HG02884 (cell line): ENCODE measurements around the gene INTS7.
"Not testable (repeated sequence)": the region's sequence is repeated elsewhere in the genome, so short reads cannot be mapped to it uniquely, and the experiment has no call there.

Experiments
- ATAC-seq: cut with Tn5 transposase; IDR thresholded peaks from one replicate; pipeline ENCODE4 v1.9.1; 2021; ENCODE audit warnings: mild to moderate bottlenecking, moderate library complexity; ENCODE audit not compliant: unreplicated experiment

The INTS7 gene

DNA sequence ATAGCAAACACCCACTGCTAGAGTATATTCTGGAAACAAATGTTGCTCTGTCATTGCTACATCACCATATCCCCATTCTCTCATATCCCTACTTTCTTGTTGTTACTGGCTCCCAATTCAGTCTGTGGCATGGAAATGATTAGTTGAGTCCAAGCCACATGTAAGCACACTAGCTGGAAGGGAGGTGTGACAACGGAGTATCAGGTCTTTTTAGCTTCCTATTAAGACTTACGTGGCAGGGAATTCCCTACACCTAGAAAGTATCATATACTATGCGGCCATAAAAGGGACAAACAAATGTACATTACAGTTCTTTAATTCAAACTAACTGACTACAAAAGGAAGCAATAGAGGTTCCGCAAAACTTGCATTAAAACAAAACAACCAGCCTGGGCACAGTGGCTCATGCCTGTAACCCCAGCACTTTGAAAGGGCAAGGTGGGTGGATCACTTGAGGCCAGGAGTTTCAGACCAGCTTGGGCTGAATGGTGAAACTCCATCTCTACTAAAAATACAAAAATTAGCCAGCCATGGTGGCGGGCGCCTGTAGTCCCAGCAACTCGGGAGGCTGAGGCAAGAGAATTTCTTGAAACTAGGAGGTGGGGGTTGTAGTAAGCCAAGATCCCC lies 48.6 kb downstream of the INTS7 start:
- ATAC-seq = no peak

DNA sequence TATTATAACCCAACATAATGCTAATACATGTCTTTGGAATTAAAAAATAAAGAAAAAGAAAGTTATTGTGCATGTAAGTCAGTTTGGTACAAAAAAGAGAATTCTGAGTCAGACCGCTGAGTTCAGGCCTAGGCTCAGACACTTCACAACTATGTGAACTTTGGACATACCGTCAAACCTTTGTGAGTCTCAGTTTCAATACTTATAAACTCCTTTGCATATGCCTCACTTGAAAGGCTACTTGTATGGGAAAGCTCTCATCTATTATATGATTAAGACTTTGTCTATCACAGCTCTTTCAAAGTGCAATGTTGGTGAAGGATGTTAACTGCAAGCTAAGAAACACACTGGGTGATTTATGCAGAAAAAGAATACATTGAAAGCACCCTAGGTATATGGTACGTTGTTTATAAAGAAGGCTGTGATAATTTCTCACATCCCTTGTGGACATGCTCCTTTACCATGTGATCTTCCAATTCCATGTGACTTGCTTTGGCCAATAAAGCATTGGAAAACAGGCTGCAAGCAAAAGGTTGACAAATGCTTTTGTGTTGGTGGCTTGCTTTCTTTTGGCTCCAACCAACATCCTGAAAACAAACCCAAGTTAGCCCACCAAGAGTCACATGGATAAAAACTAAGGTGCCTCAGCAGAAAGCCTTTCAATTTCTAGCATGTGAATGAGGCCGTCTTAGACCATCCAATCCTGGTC lies 49.6 kb downstream of the INTS7 start:
- peak; percentile 90 for ATAC-seq

GRCh38 chr1:211978596-211978995 lies 56.8 kb downstream of the INTS7 start:
- ATAC-seq = no peak

DNA sequence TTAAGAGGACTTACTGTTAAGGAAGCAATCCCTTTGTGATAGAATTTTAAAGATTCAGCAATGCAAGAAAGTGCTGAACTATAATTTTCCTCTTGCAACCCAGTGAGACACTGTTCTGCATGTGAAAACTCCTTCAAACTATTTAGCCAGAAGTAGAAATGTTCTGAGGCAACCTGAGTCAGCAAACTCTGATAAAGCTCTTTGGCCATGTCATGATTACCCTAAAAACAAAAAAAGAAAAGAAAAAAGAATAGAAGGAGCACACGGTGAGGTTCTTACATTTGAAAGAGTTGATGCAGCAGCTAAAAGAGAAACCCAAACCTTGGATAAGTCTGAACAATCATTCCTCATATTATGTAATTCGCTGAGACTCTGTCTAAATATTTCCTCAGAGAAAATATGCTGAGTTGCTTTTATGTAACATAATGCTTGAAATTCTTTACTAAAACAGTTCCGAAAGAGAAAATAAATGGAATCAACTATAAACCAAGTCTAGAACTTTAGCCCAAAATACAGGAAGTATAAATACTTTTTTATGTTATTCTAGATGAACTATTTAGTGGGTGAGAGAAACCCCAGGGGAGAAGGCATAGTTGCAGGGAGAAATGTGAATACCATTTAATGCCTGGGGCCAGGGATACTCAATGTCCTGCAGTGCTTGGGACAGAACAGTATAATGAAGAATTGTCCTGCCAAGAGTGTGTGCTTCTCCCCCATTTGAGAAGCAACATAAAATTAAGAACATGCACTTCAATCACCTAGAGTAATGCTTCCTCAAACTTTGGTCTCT lies 60.0 kb downstream of the INTS7 start:
- no peak for ATAC-seq

DNA sequence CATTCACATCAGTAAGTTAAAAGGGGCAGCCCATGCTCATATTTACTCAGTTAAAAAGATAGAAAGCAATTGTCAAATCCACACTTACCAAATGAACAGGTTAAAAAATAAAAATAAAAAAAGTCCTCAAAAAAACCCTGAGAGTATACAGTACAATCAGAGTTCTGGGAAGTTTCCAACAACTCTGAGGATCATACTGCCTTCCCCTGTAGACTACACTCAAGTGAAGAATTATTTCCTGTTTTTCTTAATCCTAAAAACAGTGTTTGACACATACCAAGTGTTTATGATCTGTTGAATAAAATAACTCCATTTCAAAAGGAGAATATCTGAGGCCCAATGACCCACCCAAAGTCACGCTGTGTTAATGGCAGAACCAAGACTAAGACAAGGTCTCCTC lies 61.8 kb downstream of the INTS7 start:
- no peak for ATAC-seq

GRCh38 chr1:211968200-211968834 lies 67.0 kb downstream of the INTS7 start:
- no peak for ATAC-seq

DNA sequence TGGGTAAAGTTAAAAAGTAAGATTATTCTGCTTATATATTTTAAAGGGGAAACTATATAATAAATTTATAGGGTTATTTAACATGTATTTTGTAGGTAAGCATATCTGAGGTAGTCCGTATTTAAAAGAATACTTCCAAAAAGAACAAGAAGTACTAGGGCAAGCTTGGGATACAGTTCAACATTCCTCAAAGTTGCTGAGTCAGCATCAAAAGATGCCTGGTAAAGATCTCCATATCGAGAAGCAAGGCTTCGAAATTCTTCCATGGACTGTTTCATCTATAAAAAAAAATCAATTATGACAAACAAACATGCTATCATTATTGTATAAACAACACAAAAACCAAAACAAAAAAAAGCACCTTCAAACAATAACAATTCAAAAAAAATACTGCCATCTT lies 67.7 kb downstream of the INTS7 start:
- ATAC-seq = no peak

DNA sequence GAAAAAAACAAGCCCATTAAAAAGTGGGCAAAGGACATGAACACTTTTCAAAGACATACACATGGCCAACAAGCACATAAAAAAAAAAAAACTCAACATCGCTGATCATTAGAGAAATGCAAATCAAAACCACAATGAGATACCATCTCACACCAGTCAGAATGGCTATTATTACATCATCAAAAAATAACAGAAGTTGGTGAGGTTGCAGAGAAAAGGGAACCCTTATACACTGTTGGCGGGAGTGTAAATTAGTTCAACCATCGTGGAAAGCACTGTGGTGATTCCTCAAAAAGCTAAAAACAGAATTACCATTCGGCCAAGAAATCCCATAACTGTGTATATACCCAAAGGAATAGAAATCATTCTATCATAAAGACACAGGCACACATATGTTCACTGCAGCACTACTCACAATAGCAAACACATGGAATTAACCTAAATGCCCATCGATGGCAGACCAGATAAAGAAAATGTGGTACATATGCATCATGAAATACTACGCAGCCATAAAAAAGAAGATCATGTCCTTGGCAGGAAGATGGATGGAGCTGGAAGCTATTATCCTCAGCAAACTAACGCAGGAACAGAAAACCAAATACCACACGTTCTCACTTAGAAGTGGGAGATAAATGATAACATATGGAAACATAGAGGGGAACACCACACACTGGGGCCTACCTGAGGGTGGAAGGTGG lies 70.1 kb downstream of the INTS7 start:
- no peak for ATAC-seq

GRCh38 chr1:211959680-211960079 lies 75.7 kb downstream of the INTS7 start:
- no peak for ATAC-seq

- no peak for ATAC-seq
Observed at GRCh38 chr1:211959221-211959620, 76.1 kb downstream of the INTS7 start.

DNA sequence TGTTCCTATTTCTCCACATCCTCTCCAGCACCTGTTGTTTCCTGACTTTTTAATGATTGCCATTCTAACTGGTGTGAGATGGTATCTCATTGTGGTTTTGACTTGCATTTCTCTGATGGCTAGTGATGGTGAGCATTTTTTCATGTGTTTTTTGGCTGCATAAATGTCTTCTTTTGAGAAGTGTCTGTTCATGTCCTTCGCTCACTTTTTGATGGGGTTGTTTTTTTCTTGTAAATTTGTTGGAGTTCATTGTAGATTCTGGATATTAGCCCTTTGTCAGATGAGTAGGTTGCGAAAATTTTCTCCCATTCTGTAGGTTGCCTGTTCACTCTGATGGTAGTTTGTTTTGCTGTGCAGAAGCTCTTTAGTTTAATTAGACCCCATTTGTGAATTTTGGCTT lies 81.3 kb downstream of the INTS7 start:
- not testable (repeated sequence) for ATAC-seq

- not testable (repeated sequence) for ATAC-seq
Observed at GRCh38 chr1:211953543-211953942, 81.8 kb downstream of the INTS7 start.

DNA sequence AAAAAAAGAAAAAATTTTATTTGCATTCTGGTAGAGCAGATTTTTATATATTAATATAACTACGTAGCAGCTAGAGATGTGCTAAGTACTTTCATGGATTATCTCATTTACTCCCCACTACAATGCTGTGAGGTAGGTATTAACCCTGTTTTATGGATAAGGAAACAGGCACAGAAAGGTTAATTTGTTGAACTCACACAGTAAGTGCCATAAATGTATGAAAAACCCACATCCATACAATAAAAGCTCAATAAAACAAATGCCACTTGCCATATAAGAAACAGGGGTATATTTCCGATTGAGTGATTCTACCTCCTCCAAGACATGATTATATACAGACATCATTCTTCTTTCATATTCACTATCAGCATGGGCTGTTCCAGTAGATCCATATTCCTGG lies 83.1 kb downstream of the INTS7 start:
- no peak for ATAC-seq

- ATAC-seq = no peak
Observed at GRCh38 chr1:211951856-211952255, 83.5 kb downstream of the INTS7 start.

GRCh38 chr1:211948377-211948776 lies 87.0 kb downstream of the INTS7 start:
- ATAC-seq = no peak

- no peak for ATAC-seq
Observed at GRCh38 chr1:211947396-211948295, 87.7 kb downstream of the INTS7 start.

GRCh38 chr1:211944733-211945500 lies 90.4 kb downstream of the INTS7 start:
- no peak for ATAC-seq

GRCh38 chr1:211942583-211942982 lies 92.8 kb downstream of the INTS7 start:
- ATAC-seq = no peak

DNA sequence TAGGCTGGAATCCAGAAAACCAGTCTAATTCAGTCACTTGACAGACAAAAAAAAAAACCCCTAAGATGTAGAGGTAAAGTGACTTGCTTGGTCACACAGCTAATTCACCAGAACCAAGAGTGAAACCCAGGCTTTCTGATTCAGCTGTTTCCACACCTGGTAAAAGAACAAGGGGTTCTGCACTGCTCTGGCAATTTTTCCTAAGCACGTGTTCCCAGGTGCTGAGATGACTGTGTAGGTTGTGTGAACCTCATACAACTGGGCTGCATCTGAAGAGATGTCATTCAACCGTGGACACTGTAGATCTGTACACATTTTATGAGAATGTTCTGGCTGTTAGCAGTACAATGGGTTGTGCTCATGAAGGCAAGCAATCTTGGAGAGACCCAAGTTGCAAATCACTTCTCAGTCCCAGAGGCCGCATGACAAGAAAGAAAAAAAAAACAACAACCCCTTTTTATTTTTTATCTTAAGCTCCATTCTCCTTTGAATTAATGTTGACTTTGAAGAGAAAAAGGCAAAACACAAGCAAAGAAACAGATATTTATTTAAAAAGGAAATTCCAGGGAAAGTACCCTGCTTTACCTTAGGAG lies 95.4 kb downstream of the INTS7 start:
- ATAC-seq = peak; percentile 78
